Nephron (organoid): ENCODE data around the gene VAMP4.
A peak's percentile ranks its signal among the peaks of the same experiment; 100 is the strongest.
"Not testable (repeated sequence)": the region's sequence is repeated elsewhere in the genome, so short reads cannot be mapped to it uniquely, and the experiment has no call there.

Source experiments
- H3K27ac Mint-ChIP-seq, 3 experiments: 2 replicates each; pipeline ENCODE4 v1.8.0; 2020; ENCODE audit warnings: mixed read lengths in 3 of 3, mild to moderate bottlenecking in 2 of 3, moderate library complexity in 1 of 3
- H3K27me3 Mint-ChIP-seq: 2 replicates; pipeline ENCODE4 v1.8.0; 2021; ENCODE audit warnings: low read depth, mild to moderate bottlenecking, moderate library complexity, mixed read lengths
- H3K36me3 Mint-ChIP-seq: 2 replicates; pipeline ENCODE4 v1.8.0; 2020; ENCODE audit warnings: low read depth, mixed read lengths
- H3K4me1 Mint-ChIP-seq: 2 replicates; pipeline ENCODE4 v1.8.0; 2020; ENCODE audit warnings: mixed read lengths
- H3K4me3 Mint-ChIP-seq, 3 experiments: 2 replicates each; pipeline ENCODE4 v1.8.0; 2020; ENCODE audit warnings: mild to moderate bottlenecking in 3 of 3, mixed read lengths in 3 of 3, moderate library complexity in 2 of 3
- H3K9me3 Mint-ChIP-seq: 2 replicates; pipeline ENCODE4 v1.8.0; 2020; ENCODE audit warnings: mixed read lengths
- TF ChIP-seq, protein P1 (sequence below), 3 experiments: fragments of 200-600 bp; sonication (generic); IDR thresholded peaks; one replicate each; pipeline ENCODE4 v1.5.0; 2021; ENCODE audit warnings: antibody characterized with exemption in 3 of 3; ENCODE audit not compliant: unreplicated experiment in 3 of 3

Gene VAMP4

DNA sequence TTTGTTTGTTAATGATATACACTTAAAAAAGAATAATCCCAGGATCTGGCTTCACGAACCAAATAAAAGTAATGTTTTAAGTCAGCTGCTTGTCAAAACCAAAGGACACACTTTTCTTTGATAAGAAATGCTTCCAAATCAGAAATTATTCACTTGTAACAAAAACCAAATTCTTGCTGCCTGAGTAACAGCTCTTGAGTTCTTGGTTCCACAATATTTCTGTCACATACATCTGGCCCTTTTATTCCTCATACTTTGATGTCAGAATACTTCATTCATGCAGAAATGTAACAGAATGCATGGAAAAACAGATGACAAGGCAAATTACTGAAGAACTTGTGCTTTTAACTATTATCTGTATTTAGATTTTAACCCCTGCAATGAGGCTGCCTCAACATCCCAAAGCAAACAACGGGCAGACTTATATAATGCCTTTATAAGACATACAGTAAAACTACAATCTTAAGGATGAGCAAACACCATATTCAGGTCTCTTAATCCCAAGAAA is 1.5 kb downstream of the VAMP4 start:
- TF ChIP-seq, protein P1, sequence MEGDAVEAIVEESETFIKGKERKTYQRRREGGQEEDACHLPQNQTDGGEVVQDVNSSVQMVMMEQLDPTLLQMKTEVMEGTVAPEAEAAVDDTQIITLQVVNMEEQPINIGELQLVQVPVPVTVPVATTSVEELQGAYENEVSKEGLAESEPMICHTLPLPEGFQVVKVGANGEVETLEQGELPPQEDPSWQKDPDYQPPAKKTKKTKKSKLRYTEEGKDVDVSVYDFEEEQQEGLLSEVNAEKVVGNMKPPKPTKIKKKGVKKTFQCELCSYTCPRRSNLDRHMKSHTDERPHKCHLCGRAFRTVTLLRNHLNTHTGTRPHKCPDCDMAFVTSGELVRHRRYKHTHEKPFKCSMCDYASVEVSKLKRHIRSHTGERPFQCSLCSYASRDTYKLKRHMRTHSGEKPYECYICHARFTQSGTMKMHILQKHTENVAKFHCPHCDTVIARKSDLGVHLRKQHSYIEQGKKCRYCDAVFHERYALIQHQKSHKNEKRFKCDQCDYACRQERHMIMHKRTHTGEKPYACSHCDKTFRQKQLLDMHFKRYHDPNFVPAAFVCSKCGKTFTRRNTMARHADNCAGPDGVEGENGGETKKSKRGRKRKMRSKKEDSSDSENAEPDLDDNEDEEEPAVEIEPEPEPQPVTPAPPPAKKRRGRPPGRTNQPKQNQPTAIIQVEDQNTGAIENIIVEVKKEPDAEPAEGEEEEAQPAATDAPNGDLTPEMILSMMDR (IDR thresholded peaks at IDR 0.05; ENCODE audit: unreplicated experiment in 3 of 3), result no peak
- Mint-ChIP-seq H3K4me1 (peaks cover 28% of the 10 kb centered on the region), H3K4me3 (peak overlapping the region; percentile 100), H3K9me3 (no peaks in the 10 kb centered on the region), H3K36me3 (peaks cover 15% of the 10 kb centered on the region), H3K27ac (peak overlapping the region in 2 of 3 experiments; percentile 100), H3K27me3 (no peaks in the 10 kb centered on the region)

GRCh38 chr1:171739656-171740055 is 2.2 kb downstream of the VAMP4 start:
- TF ChIP-seq, protein P1 (IDR thresholded peaks at IDR 0.05; ENCODE audit: unreplicated experiment in 3 of 3), result no peak
- H3K4me3 Mint-ChIP-seq, result peak overlapping the region; percentile 100
- H3K36me3 Mint-ChIP-seq, result peaks cover 17% of the 10 kb centered on the region
- H3K4me1 Mint-ChIP-seq, result peaks cover 28% of the 10 kb centered on the region
- no peaks in the 10 kb centered on the region for H3K9me3 Mint-ChIP-seq
- peak overlapping the region in 1 of 3 experiments; percentile 30 for H3K27ac Mint-ChIP-seq
- no peaks in the 10 kb centered on the region for H3K27me3 Mint-ChIP-seq

- peaks cover 22% of the 10 kb centered on the region for H3K4me1 Mint-ChIP-seq
- no peaks in the 10 kb centered on the region for H3K9me3 Mint-ChIP-seq
- H3K4me3 Mint-ChIP-seq, result peak overlapping the region in 2 of 3 experiments; percentile 8 to 45
- peaks cover 17% of the 10 kb centered on the region for H3K36me3 Mint-ChIP-seq
- H3K27ac Mint-ChIP-seq, result no peak overlapping the region
- TF ChIP-seq, protein P1 (IDR thresholded peaks at IDR 0.05; ENCODE audit: unreplicated experiment in 3 of 3), result no peak
- no peaks in the 10 kb centered on the region for H3K27me3 Mint-ChIP-seq
Measured at GRCh38 chr1:171738911-171739310, 3.0 kb downstream of the VAMP4 start.

DNA sequence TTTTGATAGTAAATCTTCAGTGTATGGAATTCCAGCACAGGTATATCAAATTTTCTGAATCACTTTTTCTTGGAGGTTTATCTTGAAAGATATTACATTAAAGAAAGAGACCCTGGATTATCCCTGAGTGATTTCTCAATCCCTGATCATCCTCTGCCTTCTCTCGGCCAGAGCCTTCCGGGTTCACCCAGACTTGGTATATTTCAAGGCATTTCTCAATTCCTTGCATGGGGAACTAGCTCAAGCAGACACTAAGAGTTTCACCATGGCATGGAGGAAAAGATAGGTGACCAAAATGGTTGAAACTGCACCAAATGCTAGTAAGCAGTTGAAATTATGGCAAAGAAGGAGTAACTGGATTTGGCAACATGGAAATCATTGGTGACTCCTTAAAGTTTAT is 5.7 kb downstream of the VAMP4 start:
- no peak overlapping the region for H3K4me3 Mint-ChIP-seq
- H3K36me3 Mint-ChIP-seq, result peaks cover 22% of the 10 kb centered on the region
- H3K27me3 Mint-ChIP-seq, result no peaks in the 10 kb centered on the region
- H3K9me3 Mint-ChIP-seq, result no peaks in the 10 kb centered on the region
- TF ChIP-seq, protein P1 (IDR thresholded peaks at IDR 0.05; ENCODE audit: unreplicated experiment in 3 of 3), result no peak
- no peak overlapping the region for H3K27ac Mint-ChIP-seq
- peaks cover 4% of the 10 kb centered on the region for H3K4me1 Mint-ChIP-seq

- Mint-ChIP-seq H3K36me3 (peaks cover 32% of the 10 kb centered on the region), H3K27me3 (no peaks in the 10 kb centered on the region), H3K9me3 (peaks cover under 1% of the 10 kb centered on the region), H3K27ac (no peak overlapping the region), H3K4me3 (no peak overlapping the region), H3K4me1 (no peaks in the 10 kb centered on the region)
- TF ChIP-seq, protein P1 (IDR thresholded peaks at IDR 0.05; ENCODE audit: unreplicated experiment in 3 of 3), result no peak
Measured at GRCh38 chr1:171730052-171730451, 11.8 kb downstream of the VAMP4 start.

DNA sequence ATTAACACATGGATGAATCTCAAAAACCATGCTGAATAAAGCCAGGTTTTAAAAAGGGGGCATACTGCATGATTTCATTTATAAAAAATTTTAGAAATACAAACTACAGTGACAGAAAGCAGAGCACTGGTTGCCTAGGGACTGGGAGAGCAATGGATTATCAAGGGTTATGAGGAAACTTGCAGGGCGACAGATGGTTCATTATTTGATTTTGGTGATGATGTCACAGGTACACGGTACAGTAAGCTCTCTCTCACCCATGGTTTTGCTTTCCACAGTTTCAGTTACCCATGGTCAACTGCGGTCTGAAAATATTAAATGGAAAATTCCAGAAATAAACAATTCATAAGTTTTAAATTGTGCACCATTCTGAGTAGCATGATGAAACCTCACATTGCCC is 14.1 kb downstream of the VAMP4 start:
- TF ChIP-seq, protein P1 (IDR thresholded peaks at IDR 0.05; ENCODE audit: unreplicated experiment in 3 of 3), result no peak
- Mint-ChIP-seq H3K36me3 (peaks cover 48% of the 10 kb centered on the region), H3K4me3 (no peak overlapping the region), H3K27me3 (no peaks in the 10 kb centered on the region), H3K9me3 (peaks cover 15% of the 10 kb centered on the region), H3K27ac (no peak overlapping the region), H3K4me1 (no peaks in the 10 kb centered on the region)

GRCh38 chr1:171723180-171723579 is 18.7 kb downstream of the VAMP4 start:
- H3K27me3 Mint-ChIP-seq, H3K4me1 Mint-ChIP-seq, H3K4me3 Mint-ChIP-seq, H3K27ac Mint-ChIP-seq: not testable (repeated sequence)
- peaks cover 65% of the 10 kb centered on the region for H3K36me3 Mint-ChIP-seq
- H3K9me3 Mint-ChIP-seq, result peaks cover 30% of the 10 kb centered on the region
